ENCODE data around the gene RELA. TPM values are rescaled to one million over a fixed set of nuclear protein-coding genes. Genes with fewer than 3 reads are reported as not detected.
A peak's percentile ranks its signal among the peaks of the same experiment; 100 is the strongest.

The RELA gene
- polyA plus RNA-seq, 3 donors, result 21.3 to 67.9 (median 30.9) TPM

DNA sequence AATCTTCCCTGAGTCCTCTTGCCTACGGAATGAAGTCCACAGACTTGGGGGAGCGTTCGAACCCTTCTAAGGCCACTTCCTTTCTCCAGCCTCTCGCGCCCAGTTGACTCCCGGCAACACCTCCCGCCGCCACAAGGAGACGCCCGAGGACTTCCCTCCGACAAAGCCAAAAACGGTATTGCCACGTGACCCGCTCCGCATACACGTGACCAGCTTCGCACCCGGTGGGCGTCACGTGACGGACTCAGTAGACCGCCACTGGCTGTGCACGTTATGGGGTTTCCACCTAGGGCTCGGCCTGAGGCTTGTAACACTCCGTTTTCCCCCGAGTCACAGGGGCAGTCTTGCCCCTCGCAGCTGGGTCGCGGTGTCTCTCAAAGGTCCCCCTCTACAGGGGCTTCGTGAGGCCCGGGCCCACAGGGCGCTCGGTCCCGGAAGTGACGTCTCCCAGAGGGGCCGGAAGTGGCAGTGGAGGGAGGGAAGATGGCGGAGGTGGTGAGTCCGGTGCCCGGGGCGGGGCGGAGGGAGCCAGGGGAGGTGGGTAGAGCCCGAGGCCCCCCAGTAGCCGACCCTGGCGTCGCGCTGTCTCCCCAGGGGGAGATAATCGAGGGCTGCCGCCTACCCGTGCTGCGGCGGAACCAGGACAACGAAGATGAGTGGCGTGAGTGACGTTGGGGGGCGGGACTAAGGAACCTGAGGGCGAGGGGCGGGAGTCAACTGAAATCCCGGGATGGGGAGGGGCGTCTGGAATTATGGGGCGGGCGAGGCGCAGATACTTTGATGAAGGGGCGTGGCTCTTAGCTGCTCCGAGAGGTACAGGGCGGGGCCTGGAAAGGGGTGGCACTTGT lies 49.3 kb upstream of the RELA start, which contains the start of gene KAT5:
KAT5 (plus strand) TSS at position 468 of the 848 bp plus-strand sequence; CDS start at position 484, 16 bp downstream.
- Histone ChIP-seq H3K27me3 (ENCODE audit: control insufficient read depth in 2 of 2, insufficient read depth in 2 of 2, low read length in 2 of 2) (no peaks in the 10 kb centered on the region), H3K36me3 (replicated peaks in 1 of 2; ENCODE audit: control insufficient read depth in 1 of 2, insufficient read depth in 2 of 2, low read length in 2 of 2) (peaks cover 34 to 40% of the 10 kb centered on the region in 2 donors), H3K9ac (ENCODE audit: insufficient read depth, low read length, poor library complexity, severe bottlenecking) (peak within 1 kb of the TSS; percentile 98), H3K4me1 (ENCODE audit: control insufficient read depth in 1 of 2, insufficient read depth in 2 of 2, low read length in 2 of 2) (peaks cover 18 to 25% of the 10 kb centered on the region in 2 donors), H3K4me2 (replicated peaks; ENCODE audit: extremely low read depth, low read length, poor library complexity, severe bottlenecking) (peak within 1 kb of the TSS; percentile 86), H4K20me1 (ENCODE audit: insufficient read depth, low read length) (peaks cover 30% of the 10 kb centered on the region), H3K9me3 (replicated peaks in 1 of 2; ENCODE audit: control insufficient read depth in 1 of 2, insufficient read depth in 1 of 2, low read length in 2 of 2) (no peaks in the 10 kb centered on the region), H3K79me2 (ENCODE audit: insufficient read depth, low read length) (peaks cover 31% of the 10 kb centered on the region), H3K27ac (ENCODE audit: low read depth in 1 of 2, low read length in 2 of 2) (peak within 1 kb of the TSS; percentile 96 to 100), H2AFZ (ENCODE audit: insufficient read depth, low read depth, low read length, poor library complexity, severe bottlenecking) (peak within 1 kb of the TSS; percentile 92), H3K4me3 (replicated peaks in 1 of 3; ENCODE audit: low read depth in 2 of 3, low read length in 3 of 3) (peak within 1 kb of the TSS; percentile 56 to 80 (median 77))
- Mint-ChIP-seq H3K27me3 (ENCODE audit: low read depth in 3 of 3) (peaks cover 2% of the 10 kb centered on the region in 3 donors), H3K9me3 (no peaks in the 10 kb centered on the region), H3K4me3 (peak within 1 kb of the TSS; percentile 84 to 91), H3K27ac (peak within 1 kb of the TSS; percentile 98 to 99 (median 99)), H3K36me3 (peaks cover 35 to 41% of the 10 kb centered on the region in 2 donors), H3K4me1 (peaks cover 24% of the 10 kb centered on the region)
- intact Hi-C loops (cut with micrococcal nuclease), result loop anchor here (1.0 to 5.0 kb wide), 6 partner anchors 55 to 277 kb away; partner anchors contain the start of genes AP5B1 (in 1 of the 2) and FIBP (in 1 of the 2)
- TF ChIP-seq, protein P1, sequence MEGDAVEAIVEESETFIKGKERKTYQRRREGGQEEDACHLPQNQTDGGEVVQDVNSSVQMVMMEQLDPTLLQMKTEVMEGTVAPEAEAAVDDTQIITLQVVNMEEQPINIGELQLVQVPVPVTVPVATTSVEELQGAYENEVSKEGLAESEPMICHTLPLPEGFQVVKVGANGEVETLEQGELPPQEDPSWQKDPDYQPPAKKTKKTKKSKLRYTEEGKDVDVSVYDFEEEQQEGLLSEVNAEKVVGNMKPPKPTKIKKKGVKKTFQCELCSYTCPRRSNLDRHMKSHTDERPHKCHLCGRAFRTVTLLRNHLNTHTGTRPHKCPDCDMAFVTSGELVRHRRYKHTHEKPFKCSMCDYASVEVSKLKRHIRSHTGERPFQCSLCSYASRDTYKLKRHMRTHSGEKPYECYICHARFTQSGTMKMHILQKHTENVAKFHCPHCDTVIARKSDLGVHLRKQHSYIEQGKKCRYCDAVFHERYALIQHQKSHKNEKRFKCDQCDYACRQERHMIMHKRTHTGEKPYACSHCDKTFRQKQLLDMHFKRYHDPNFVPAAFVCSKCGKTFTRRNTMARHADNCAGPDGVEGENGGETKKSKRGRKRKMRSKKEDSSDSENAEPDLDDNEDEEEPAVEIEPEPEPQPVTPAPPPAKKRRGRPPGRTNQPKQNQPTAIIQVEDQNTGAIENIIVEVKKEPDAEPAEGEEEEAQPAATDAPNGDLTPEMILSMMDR (IDR thresholded peaks at IDR 0.05), result peak; percentile 98
- peak; percentile 97 to 99 (median 99) for DNase-seq
- WGBS (ENCODE audit: insufficient coverage), result under 1% methylated on average over 57 of the region's 65 CpGs

DNA sequence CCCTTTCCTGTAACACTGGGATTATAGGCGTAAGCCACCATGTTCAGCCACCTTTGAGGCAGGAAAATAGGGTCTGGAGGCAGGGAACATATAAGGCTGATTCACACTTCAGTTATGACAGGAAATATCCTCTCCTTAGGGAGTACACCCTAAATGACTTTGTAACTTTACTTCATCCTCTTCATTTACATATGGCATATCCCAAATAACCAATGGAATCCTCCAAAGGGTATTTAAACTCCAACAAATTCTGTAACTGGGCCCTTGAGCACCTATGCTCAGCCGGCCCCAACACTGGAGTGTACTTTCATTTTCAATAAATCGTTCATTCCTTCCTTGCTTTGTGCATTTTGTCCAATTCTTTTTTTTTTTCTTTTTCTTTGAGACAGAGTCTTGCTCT lies 47.7 kb upstream of the RELA start:
- Histone ChIP-seq H3K27me3 (ENCODE audit: control insufficient read depth in 2 of 2, insufficient read depth in 2 of 2, low read length in 2 of 2) (no peaks in the 10 kb centered on the region), H3K36me3 (replicated peaks in 1 of 2; ENCODE audit: control insufficient read depth in 1 of 2, insufficient read depth in 2 of 2, low read length in 2 of 2) (peaks cover 20 to 24% of the 10 kb centered on the region in 2 donors), H3K27ac (ENCODE audit: low read depth in 1 of 2, low read length in 2 of 2) (no peak overlapping the region), H3K4me3 (replicated peaks in 1 of 3; ENCODE audit: low read depth in 2 of 3, low read length in 3 of 3) (no peak overlapping the region), H2AFZ (ENCODE audit: insufficient read depth, low read depth, low read length, poor library complexity, severe bottlenecking) (peak overlapping the region; percentile 92), H3K79me2 (ENCODE audit: insufficient read depth, low read length) (peaks cover 27% of the 10 kb centered on the region), H3K4me2 (replicated peaks; ENCODE audit: extremely low read depth, low read length, poor library complexity, severe bottlenecking) (no peak overlapping the region), H3K9ac (ENCODE audit: insufficient read depth, low read length, poor library complexity, severe bottlenecking) (no peak overlapping the region), H3K4me1 (ENCODE audit: control insufficient read depth in 1 of 2, insufficient read depth in 2 of 2, low read length in 2 of 2) (peaks cover 18 to 29% of the 10 kb centered on the region in 2 donors), H4K20me1 (ENCODE audit: insufficient read depth, low read length) (peaks cover 17% of the 10 kb centered on the region), H3K9me3 (replicated peaks in 1 of 2; ENCODE audit: control insufficient read depth in 1 of 2, insufficient read depth in 1 of 2, low read length in 2 of 2) (no peaks in the 10 kb centered on the region)
- Mint-ChIP-seq H3K4me1 (peaks cover 24% of the 10 kb centered on the region), H3K9me3 (no peaks in the 10 kb centered on the region), H3K4me3 (peak overlapping the region in 1 of 2 donors; percentile 63), H3K36me3 (peaks cover 21 to 25% of the 10 kb centered on the region in 2 donors), H3K27ac (peak overlapping the region in 3 of 7 donors; percentile 10 to 75 (median 12)), H3K27me3 (ENCODE audit: low read depth in 3 of 3) (peaks cover 2 to 4% (median 2%) of the 10 kb centered on the region in 3 donors)
- WGBS (ENCODE audit: insufficient coverage), result 59% methylated on average over 2 of the region's 3 CpGs
- TF ChIP-seq, protein P1 (IDR thresholded peaks at IDR 0.05), result no peak
- intact Hi-C loops (cut with micrococcal nuclease), result loop anchor here (5.0 kb wide), 2 partner anchors 57 to 72 kb away; partner anchors contain the start of gene AP5B1 (in 1 of the 2)
- DNase-seq, result no peak

All from CD14-positive monocyte (primary cell).